Erythroblast (primary cell): ENCODE measurements around the gene EYA4.

Experiments
- GATA1 ChIP-seq: IDR thresholded peaks from 2 replicates; pipeline ENCODE4 v1.6.1; 2011; ENCODE audit warnings: low read depth, mild to moderate bottlenecking, control low read depth, low read length, moderate library complexity
- POLR2A ChIP-seq: IDR thresholded peaks from 2 replicates; pipeline ENCODE4 v1.6.1; 2011; ENCODE audit warnings: mild to moderate bottlenecking, low read length

- TF ChIP-seq POLR2A = no peak
- no peak for TF ChIP-seq GATA1
Measured at GRCh38 chr6:133436652-133437051, 195.5 kb downstream of the EYA4 start.
